ENCODE data around the gene PRKCH. TPM values are rescaled to one million over a fixed set of nuclear protein-coding genes. Genes with fewer than 3 reads are reported as not detected.

PRKCH gene
- total and polyA plus RNA-seq, 10 of the 15 experiments (the other 5 are each of a cell fraction or from before 2014, with no cell fraction given), result 10.7 to 140 (median 33.2) TPM

- no peak for FAIRE-seq
- in situ Hi-C loops (cut with MboI), result no loop called here
Measured at GRCh38 chr14:61544448-61545330, 223.3 kb downstream of the PRKCH start.

More at GRCh38 chr14:61544448-61545330, 223.3 kb downstream of the PRKCH start:
- Histone ChIP-seq H3K9ac (ENCODE audit: control insufficient read depth, insufficient read depth, low read length) (no peak overlapping the region), H3K79me2 (ENCODE audit: control insufficient read depth, insufficient read depth, low read length) (no peaks in the 10 kb centered on the region), H3K4me3 (no peak overlapping the region), H4K20me1 (ENCODE audit: control insufficient read depth, insufficient read depth) (no peaks in the 10 kb centered on the region), H3K36me3 (ENCODE audit: control insufficient read depth in 2 of 2, insufficient read depth in 2 of 2, low read length in 1 of 2) (peaks cover 17 to 30% of the 10 kb centered on the region in 2 experiments), H3K4me1 (ENCODE audit: control insufficient read depth, insufficient read depth, low read length) (no peaks in the 10 kb centered on the region), H3K4me2 (ENCODE audit: control insufficient read depth, insufficient read depth) (no peak overlapping the region), H3K9me3 (replicated peaks; ENCODE audit: control insufficient read depth, insufficient read depth, low read length) (no peaks in the 10 kb centered on the region), H2AFZ (ENCODE audit: control insufficient read depth, low read depth, low read length) (no peak overlapping the region), H3K27ac (ENCODE audit: control insufficient read depth, insufficient read depth) (no peak overlapping the region), H3K27me3 (replicated peaks in 1 of 2; ENCODE audit: control insufficient read depth in 2 of 2, insufficient read depth in 2 of 2, low read length in 1 of 2) (no peaks in the 10 kb centered on the region)
- TF ChIP-seq ZBED1 (IDR thresholded peaks at IDR 0.05; ENCODE audit: borderline replicate concordance) (no peak), JUND (IDR thresholded peaks at IDR 0.05; ENCODE audit: low read depth, low read length) (no peak), TCF12 (IDR thresholded peaks at IDR 0.05; ENCODE audit: low read depth, low read length) (no peak), ZZZ3 (IDR thresholded peaks at IDR 0.05; ENCODE audit: control insufficient read depth, insufficient read length, low read depth) (no peak), RFX5 (IDR thresholded peaks at IDR 0.05; ENCODE audit: low read depth, low read length) (no peak), NBN (IDR thresholded peaks at IDR 0.05) (no peak), CHD4 (IDR thresholded peaks at IDR 0.05) (no peak), ZNF24 (IDR thresholded peaks at IDR 0.05) (no peak), PAX8 (IDR thresholded peaks at IDR 0.05) (no peak), BACH1 (IDR thresholded peaks at IDR 0.05; ENCODE audit: borderline replicate concordance) (no peak), YY1 (IDR thresholded peaks at IDR 0.05; ENCODE audit: low read depth, low read length) (no peak), ATF3 (IDR thresholded peaks at IDR 0.05; ENCODE audit: borderline replicate concordance, extremely low read depth, low read depth, low read length) (no peak), POU2F2 (IDR thresholded peaks at IDR 0.05; ENCODE audit: borderline replicate concordance, low read depth, low read length) (no peak), ZBTB40 (IDR thresholded peaks at IDR 0.05; ENCODE audit: borderline replicate concordance) (no peak)
- TF ChIP-seq, protein P1, sequence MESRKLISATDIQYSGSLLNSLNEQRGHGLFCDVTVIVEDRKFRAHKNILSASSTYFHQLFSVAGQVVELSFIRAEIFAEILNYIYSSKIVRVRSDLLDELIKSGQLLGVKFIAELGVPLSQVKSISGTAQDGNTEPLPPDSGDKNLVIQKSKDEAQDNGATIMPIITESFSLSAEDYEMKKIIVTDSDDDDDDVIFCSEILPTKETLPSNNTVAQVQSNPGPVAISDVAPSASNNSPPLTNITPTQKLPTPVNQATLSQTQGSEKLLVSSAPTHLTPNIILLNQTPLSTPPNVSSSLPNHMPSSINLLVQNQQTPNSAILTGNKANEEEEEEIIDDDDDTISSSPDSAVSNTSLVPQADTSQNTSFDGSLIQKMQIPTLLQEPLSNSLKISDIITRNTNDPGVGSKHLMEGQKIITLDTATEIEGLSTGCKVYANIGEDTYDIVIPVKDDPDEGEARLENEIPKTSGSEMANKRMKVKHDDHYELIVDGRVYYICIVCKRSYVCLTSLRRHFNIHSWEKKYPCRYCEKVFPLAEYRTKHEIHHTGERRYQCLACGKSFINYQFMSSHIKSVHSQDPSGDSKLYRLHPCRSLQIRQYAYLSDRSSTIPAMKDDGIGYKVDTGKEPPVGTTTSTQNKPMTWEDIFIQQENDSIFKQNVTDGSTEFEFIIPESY (IDR thresholded peaks at IDR 0.05), result no peak
- TF ChIP-seq, protein P2, sequence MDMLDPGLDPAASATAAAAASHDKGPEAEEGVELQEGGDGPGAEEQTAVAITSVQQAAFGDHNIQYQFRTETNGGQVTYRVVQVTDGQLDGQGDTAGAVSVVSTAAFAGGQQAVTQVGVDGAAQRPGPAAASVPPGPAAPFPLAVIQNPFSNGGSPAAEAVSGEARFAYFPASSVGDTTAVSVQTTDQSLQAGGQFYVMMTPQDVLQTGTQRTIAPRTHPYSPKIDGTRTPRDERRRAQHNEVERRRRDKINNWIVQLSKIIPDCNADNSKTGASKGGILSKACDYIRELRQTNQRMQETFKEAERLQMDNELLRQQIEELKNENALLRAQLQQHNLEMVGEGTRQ (IDR thresholded peaks at IDR 0.05; ENCODE audit: borderline replicate concordance, low read depth, low read length), result no peak
- no TSS peak for BruUV-seq (replicated peaks)
- ChIA-PET RAD21 (ENCODE audit: unreplicated experiment) (interaction anchor here (1.0 kb wide), 1 partner anchor 12 kb away, joined by 3 read pairs; no protein-coding TSS in a partner anchor), SMC1A (ENCODE audit: uncharacterized antibody, unreplicated experiment) (interaction anchor here (0.9 to 1.3 kb wide), 3 partner anchors 21 to 292 kb away, joined by 3 read pairs; no protein-coding TSS in a partner anchor), CTCF (interaction anchor here (1.3 to 2.4 kb wide), 2 partner anchors 21 to 293 kb away, joined by 4 to 10 read pairs; no protein-coding TSS in a partner anchor), POLR2A (interaction anchor here (0.5 kb wide), 1 partner anchor 28 kb away, joined by 3 read pairs; no protein-coding TSS in a partner anchor)
- WGBS (ENCODE audit: insufficient coverage, insufficient replicate concordance, low lambda C conversion rate, missing lambda C conversion rate), result 89% methylated on average over 14 of the region's 14 CpGs
- intact Hi-C loops (cut with micrococcal nuclease; ENCODE audit: unreplicated experiment), result no loop called here
- no peak for ATAC-seq
- no peak for DNase-seq (ENCODE audit: low read depth, low spot score)

Measured in GM12878 (cell line).